GM21515 (cell line): ENCODE data around the gene KMT2C.
"Not testable (repeated sequence)": the region's sequence is repeated elsewhere in the genome, so short reads cannot be mapped to it uniquely, and the experiment has no call there.

Source experiments
- ATAC-seq: cut with Tn5 transposase; IDR thresholded peaks from one replicate; pipeline ENCODE4 v1.9.1; 2021; ENCODE audit not compliant: unreplicated experiment

Gene KMT2C

GRCh38 chr7:152406030-152406429 lies 29.8 kb downstream of the KMT2C start:
- ATAC-seq, result not testable (repeated sequence)

DNA sequence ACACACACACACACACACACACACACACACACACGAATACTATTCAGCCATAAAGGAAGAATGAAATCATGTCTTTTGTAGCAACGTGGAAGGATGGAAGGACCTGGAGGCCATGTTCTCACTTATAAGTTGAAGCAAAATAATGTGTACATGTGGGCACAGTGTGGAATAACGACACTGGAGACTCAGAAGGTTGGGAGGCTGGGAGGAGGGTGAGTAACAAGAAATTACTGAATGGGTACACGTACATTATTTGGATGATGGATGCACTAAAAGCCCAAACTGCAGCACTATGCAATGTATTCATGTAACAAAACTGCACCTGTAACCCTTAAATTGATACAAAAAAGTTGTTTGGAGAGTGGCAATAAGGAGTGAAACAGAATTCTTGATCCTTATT lies 32.1 kb downstream of the KMT2C start:
- ATAC-seq, result no peak

DNA sequence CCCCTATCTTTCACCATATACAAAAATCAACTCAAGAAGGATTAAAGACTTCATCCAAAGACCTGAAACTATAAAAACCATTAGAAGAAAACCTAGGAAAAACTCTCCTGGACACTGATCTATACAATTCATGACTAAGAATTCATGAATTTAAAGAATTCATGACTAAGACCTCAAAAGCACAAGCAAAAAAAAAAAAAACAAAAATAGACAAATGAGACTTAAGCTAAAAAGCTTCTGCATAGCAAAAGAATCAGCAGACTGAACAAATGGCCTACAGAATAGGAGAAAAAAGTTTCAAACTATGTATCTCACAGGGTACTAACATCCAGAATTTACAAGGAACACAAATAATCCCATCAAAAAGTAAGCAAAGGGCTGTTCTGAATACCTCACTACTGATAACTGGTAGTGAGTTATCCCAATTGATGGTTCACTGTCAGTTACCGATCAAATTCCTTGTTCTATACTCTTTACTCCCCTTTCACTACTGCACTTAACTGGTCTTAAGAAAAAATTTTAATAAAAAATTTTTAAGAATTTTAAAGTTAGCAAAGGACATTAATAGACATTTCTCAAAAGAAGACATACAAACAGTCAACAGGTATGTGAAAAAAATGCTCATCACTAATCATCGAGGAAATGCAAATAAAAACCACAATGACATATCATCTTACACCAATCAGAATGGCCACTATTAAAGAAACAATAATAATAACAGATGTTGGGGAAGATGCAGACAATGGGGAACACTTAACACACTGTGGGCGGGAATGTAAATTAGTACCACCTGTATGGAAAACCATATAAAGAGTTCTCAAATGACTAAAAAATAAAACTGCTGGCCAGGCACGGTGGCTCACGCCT lies 33.2 kb downstream of the KMT2C start:
- no peak for ATAC-seq

DNA sequence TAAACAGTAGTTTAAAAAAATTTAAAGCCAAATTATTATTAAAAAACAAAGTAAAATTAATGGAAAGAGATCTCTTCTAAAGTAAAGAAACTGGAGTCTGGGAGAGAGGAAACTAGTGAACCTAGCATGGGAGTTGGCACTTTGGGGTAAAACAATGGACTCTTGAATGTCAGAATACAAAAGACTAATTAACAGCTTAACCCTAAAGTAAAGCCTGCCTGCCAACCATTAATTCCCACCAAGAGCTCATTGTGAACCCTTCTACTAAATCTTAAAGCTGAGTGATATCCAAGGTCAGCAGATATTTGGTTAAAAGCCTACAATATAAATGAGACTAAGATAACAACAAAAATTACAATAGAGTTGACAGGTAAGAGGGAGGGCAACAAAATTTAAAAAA lies 36.5 kb downstream of the KMT2C start:
- no peak for ATAC-seq

- ATAC-seq, result no peak
Measured at GRCh38 chr7:152395112-152395511, 40.7 kb downstream of the KMT2C start.

DNA sequence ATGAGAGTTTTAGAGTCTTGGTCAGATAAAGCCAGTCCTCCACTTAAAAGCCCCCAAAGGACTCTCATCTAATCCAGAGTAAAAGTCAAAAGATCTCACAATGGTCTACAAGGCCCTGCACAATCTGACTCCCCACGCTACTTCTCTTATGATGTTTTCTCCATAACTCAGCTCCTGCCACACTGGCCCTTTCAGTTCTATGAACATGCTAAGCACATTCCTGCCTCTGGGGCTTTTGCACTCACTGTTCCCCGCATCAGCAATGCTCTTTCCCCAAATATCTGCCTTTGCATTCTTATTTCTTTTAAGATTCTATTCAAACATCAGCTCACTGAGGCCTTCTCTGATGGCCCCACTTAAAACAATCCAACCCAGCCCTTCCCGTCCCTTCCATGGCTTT lies 41.6 kb downstream of the KMT2C start:
- ATAC-seq, result not testable (repeated sequence)

DNA sequence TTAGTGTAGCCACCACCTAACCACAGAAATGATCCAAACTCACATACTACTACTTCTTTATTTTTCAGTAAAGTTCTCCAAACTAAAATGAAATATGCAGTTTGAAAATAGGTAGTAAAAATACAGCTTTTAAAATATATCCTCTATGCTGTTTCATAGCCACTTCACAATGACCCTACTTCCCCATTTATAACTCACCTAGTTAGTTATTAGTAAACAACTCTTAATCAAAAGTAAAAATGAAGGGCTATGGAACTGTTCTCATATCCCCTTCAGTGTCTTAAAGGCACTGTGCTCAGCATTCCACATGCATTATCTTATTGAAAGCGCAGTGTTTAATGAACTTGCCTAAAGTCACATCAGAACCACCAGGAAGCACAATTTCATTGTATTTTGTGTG lies 43.5 kb downstream of the KMT2C start:
- no peak for ATAC-seq

GRCh38 chr7:152386136-152386764 lies 49.6 kb downstream of the KMT2C start:
- ATAC-seq, result not testable (repeated sequence)

DNA sequence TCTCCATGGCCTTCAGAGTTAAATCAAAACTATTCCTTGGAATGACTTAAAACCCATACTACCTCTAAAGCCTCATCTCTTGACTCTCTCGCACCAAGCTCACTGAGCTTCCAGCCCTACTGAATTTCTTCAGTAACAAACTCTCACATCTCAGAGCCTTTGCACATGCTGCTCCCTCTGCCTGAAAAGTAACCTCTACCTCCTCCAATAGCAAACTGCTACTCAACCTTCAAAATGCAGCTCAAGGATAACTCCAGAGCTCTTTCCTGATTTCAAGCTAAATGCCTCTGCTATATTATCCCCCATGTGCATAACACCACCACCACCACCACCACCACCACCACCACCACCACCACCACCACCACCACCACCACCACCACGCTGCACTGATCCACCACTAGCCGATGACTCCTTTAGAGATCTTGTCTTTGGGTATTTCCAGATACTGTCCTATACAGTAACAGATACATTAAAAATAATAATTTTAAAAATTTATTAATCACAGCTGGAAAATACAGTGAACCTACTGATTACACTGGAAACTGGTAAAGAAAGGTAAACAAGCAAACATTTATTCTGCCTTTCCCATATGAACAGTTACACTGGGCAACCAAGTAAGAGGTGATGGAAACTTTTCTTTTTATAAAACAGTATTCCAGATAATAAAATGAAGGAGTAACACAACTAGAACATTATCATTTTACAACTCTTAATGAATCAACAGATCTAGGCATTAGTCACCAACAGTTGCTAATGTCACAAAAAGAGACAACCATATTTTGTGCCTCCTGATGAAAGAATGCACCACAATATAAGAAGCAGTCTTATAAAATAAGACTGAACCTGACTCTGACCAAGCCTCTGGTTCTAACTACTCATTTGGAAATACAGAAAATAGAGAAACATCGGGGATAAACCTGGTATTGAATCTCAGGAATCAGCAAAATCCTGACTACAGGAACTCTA lies 51.3 kb downstream of the KMT2C start:
- ATAC-seq, result not testable (repeated sequence)

DNA sequence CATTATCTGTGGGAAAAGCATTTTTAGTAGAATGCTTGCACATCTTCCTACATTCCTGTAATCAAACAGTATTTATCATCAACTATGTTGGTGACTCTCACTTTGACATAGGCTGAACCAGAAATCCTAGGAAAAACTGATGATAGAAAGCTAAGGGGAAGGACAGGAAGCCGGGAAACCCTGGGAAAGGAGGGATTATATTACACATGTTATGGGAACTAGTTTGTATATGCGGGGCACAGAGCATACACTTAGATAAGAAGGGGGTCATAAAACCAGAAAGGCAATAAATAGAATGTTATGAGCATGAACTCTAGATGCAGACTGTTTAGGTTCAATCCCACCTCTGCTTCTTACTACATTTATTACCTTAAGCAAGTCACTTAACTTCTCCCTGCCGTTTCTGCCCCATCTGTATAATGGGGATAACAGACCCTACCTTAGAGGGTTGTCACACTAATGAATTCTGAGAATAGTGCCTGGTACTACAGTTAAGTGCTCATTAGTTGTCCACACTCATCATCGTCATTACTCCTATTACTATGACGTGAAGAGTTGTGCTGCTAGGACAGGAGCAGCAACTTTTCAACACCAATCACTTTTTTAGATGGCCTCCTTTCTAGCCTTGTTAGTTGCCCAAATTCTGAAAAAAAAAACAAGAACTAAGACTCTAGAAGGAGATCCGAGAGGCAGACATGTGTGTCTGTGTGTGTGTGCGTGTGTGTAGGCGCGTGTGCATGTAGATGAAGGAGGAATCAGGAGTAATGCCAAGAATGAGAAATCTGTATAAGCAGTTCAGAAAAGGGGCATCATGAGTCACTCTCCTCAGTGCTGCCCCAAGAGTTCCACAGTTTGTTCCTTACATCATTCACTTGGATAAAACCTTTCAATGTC lies 52.2 kb downstream of the KMT2C start:
- ATAC-seq, result no peak

- ATAC-seq, result no peak
Measured at GRCh38 chr7:152382244-152382643, 53.6 kb downstream of the KMT2C start.

DNA sequence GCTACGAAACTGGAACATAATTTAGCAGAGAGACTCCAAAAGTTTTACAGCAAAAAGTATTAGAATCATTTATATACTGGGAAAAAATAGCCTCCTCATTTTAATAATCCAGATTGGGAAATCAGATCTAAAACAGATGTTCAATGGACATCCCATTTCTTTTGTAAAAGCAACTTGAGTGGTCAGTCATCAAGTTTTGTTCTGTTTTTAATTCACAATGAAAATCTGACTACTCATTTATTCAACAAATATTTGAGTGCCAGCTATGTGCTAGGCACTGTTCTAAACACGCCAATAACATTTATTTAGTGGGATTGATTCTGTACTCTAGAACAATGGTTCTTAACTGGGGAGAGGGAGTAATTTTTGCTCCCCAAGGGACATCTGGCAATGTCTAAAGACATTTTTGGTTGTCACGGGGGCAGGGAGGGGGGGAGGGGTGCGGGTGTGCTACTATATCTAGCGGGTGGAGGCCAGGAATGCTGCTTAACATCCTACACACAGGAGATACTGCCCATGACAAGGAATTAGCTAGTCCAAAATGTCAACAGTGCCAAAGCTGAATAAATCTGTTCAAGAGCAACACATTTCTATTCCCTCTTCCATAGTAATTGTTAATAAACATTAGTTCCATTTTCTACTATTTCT lies 54.7 kb downstream of the KMT2C start:
- not testable (repeated sequence) for ATAC-seq

GRCh38 chr7:152378497-152378896 lies 57.3 kb downstream of the KMT2C start:
- ATAC-seq, result not testable (repeated sequence)

DNA sequence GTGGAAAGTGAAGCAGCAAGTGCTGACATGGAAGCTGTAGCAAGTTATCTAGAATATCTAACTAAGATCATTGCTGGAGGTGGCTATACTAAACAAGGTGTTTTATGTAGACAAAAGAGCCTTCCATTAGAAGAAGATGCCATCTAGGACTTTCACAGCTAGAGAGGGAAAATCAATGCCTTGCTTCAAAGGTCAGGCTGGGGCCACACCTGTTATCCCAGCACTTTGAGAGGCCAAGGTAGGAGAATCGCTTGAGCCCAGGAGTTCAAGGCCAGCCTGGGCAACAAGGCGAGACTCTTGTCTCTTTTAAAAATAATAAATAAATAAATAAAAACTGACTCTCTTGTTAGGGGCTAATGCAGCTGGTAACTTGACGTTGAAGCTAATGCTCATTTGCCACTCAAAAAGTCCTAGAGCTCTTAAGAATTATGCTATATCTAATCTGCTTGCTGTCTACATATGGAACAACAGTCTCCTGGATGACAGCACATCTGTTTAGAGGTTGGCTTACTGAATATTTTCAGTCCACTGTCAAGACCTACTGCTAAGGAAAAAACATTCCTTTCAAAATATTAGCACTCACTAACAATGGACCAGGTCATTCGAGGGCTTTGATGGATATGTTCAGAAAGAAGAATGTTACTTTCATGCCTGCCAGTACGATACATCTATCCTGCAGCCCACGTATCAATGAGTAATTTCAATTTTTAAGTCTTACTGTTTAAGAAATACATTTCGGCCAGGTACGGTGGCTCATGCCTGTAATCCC lies 58.9 kb downstream of the KMT2C start:
- ATAC-seq, result not testable (repeated sequence)

GRCh38 chr7:152370297-152370696 lies 65.5 kb downstream of the KMT2C start:
- no peak for ATAC-seq

- ATAC-seq, result no peak
Measured at GRCh38 chr7:152369518-152369917, 66.3 kb downstream of the KMT2C start.

DNA sequence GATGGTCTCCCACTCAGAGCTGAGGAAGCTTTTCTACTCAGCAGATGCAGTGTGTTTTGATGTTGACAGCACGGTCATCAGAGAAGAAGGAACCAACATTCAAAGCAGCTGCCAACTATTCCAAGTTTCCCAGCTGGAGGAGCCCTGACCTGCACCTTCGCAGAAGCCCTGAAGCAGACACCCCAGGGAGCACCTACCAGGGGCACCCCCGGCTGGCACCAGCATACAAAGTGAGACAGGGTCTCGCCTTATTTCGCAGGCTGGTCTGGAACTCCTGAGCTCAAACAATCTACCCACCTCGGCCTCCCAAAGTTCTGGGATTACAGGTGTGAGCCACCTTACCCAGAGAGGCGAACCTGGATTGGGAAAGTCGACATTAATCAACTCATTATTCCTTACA lies 68.6 kb downstream of the KMT2C start:
- ATAC-seq, result no peak

- ATAC-seq, result no peak
Measured at GRCh38 chr7:152366662-152367061, 69.1 kb downstream of the KMT2C start.

DNA sequence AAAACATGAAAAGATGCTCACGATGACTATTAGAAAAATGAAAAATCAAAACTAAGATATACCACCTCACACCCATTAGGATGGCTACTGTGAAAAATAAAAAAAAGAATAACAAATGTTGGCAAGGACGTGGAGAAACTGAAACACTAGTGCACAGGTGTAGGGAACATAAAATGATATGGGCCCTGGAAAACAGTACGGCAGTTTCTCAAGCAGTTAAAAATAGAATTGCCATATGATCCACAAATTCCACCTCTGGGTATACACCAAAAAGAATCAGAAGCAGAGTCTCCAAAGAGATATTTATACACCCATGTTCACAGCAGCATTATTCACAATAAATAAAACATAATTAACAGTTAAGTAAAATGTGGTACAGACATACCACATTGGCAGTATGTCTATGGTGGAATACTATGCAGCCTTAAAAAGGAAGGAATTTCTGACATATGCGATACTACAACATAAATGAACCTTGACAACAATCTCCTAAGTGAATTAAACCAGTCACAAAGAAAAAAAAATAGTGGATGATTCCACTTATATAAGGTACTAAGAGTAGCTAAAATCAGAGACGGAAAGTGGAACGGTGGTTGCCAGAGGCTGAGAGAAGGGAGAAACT lies 69.7 kb downstream of the KMT2C start:
- no peak for ATAC-seq
